Activated B cell treated with CpG ODN at 0.5 μM for 24 hours (primary cell): ENCODE measurements around the gene KLHL8. TPM values are rescaled to one million over a fixed set of nuclear protein-coding genes. Genes with fewer than 3 reads are reported as not detected.

Experiments used
- ATAC-seq: fragments of 200-7000 bp; cut with Tn5 transposase; one replicate; pipeline ENCODE4 v1.10.0; 2021; ENCODE audit warnings: low read depth, mild to moderate bottlenecking, moderate library complexity
- CTCF ChIA-PET: fragments of 350-600 bp; sonication (Branson Sonifier 250); formaldehyde crosslinking; loops from one replicate; lab custom pipeline; 2021; ENCODE audit warnings: antibody characterized with exemption; lab: Charles Lee
- POLR2A ChIA-PET: fragments of 350-600 bp; sonication (Branson Sonifier 250); formaldehyde crosslinking; loops from one replicate; lab custom pipeline; 2021; ENCODE audit warnings: antibody characterized with exemption; lab: Charles Lee
- DNase-seq: peaks from one replicate; pipeline ENCODE4 v3.0.0; 2022
- H3K27ac Mint-ChIP-seq: one replicate; pipeline ENCODE4 v1.8.0; 2020; ENCODE audit warnings: mixed read lengths
- H3K27me3 Mint-ChIP-seq: one replicate; pipeline ENCODE4 v1.8.0; 2021; ENCODE audit warnings: mixed read lengths
- H3K36me3 Mint-ChIP-seq: one replicate; pipeline ENCODE4 v1.8.0; 2021; ENCODE audit warnings: low read depth, mixed read lengths
- H3K4me1 Mint-ChIP-seq: one replicate; pipeline ENCODE4 v1.8.0; 2021; ENCODE audit warnings: mixed read lengths
- H3K4me3 Mint-ChIP-seq: one replicate; pipeline ENCODE4 v1.8.0; 2020; ENCODE audit warnings: mild to moderate bottlenecking, mixed read lengths
- H3K9me3 Mint-ChIP-seq: one replicate; pipeline ENCODE4 v1.8.0; 2020; ENCODE audit warnings: mixed read lengths
- intact Hi-C: fragments of 100-400 bp; cut with micrococcal nuclease; formaldehyde crosslinking; loops from one replicate; pipeline ENCODE4 v1.15.1; 2024
- total RNA-seq: library from RNA; stranded (reverse); gene quantifications from 2 replicates; pipeline ENCODE4 v1.2.3, GENCODE V29; 2022
- TF ChIP-seq, protein P1 (sequence below): fragments of 200-600 bp; IDR thresholded peaks from one replicate; pipeline ENCODE4 v1.8.0; 2022; ENCODE audit warnings: antibody characterized with exemption, mild to moderate bottlenecking

The KLHL8 gene
- total RNA-seq, 1 donor from 2014 or later, result 12.6 TPM

DNA sequence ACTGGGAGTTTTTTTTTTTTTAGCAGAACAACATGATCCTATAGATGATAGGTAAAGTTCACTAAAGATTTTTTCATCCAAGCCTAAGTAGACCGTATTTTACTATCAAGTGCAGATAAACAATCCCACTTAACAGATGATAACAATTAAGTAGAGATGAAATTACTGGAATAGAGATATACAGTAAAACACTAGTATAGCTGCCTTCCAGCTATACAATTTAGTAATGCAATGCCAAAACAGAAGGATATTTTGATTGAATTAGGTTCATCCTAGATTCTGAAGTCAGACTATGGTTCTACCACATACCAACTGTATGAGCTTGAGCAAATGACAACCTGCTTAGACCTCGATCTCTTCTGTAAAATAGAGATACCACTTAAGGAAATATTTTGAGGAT, 24.3 kb downstream of the KLHL8 start:
- H3K9me3 Mint-ChIP-seq, result no peaks in the 10 kb centered on the region
- H3K27ac Mint-ChIP-seq, result no peak overlapping the region
- H3K27me3 Mint-ChIP-seq, result no peaks in the 10 kb centered on the region
- TF ChIP-seq, protein P1, sequence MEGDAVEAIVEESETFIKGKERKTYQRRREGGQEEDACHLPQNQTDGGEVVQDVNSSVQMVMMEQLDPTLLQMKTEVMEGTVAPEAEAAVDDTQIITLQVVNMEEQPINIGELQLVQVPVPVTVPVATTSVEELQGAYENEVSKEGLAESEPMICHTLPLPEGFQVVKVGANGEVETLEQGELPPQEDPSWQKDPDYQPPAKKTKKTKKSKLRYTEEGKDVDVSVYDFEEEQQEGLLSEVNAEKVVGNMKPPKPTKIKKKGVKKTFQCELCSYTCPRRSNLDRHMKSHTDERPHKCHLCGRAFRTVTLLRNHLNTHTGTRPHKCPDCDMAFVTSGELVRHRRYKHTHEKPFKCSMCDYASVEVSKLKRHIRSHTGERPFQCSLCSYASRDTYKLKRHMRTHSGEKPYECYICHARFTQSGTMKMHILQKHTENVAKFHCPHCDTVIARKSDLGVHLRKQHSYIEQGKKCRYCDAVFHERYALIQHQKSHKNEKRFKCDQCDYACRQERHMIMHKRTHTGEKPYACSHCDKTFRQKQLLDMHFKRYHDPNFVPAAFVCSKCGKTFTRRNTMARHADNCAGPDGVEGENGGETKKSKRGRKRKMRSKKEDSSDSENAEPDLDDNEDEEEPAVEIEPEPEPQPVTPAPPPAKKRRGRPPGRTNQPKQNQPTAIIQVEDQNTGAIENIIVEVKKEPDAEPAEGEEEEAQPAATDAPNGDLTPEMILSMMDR, result no peak
- intact Hi-C loops, result loop anchor here (2.0 kb wide), 1 partner anchor 15 kb away; no protein-coding TSS in a partner anchor
- peaks cover 13% of the 10 kb centered on the region for H3K4me1 Mint-ChIP-seq
- ATAC-seq, result no peak
- no peak for DNase-seq
- H3K4me3 Mint-ChIP-seq, result no peak overlapping the region
- ChIA-PET POLR2A (no interaction called here), CTCF (interaction anchor here (1.2 kb wide), 1 partner anchor 105 kb away, joined by 3 read pairs; no protein-coding TSS in a partner anchor)
- H3K36me3 Mint-ChIP-seq, result peaks cover 6% of the 10 kb centered on the region

DNA sequence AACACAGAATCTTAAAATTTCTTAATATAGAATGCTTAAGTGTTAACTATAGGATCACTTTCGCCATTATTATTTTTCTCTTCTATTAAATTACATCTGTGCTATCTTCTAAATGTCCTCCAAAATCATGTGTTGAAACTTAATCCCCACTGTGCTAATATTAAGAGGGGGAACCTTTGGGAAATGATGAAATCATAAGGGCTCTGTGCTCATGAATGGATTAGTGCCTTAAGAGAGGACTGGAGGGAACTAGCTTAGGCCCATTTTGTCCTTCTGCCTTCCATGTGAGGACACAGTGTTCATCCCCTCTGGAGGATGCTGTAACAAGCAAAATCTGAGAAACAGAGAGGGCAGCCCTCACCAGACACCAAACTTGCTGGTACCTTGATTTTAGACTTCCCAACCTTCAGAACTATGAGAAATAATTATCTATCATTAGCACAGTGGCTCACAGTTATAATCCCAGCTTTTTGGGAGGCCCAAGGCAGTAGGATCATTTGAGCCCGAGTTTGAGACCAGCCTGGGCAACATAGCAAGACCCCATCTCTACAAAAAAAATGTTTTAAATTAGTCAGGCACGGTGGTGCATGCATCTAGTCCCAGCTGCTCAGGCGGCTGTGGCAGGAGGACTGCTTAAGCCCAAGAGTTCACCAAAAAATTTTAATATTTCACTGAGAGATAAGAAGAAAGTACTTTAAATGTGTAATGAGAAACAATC, 26.3 kb downstream of the KLHL8 start:
- Mint-ChIP-seq H3K27me3 (no peaks in the 10 kb centered on the region), H3K9me3 (no peaks in the 10 kb centered on the region), H3K4me1 (peaks cover 11% of the 10 kb centered on the region), H3K4me3 (no peak overlapping the region), H3K27ac (no peak overlapping the region), H3K36me3 (peaks cover 6% of the 10 kb centered on the region)
- ATAC-seq, result no peak
- TF ChIP-seq, protein P1, result no peak
- intact Hi-C loops, result loop anchor here (5.0 kb wide), 1 partner anchor 42 kb away; no protein-coding TSS in a partner anchor
- no peak for DNase-seq
- POLR2A ChIA-PET, result no interaction called here
- CTCF ChIA-PET, result no interaction called here

DNA sequence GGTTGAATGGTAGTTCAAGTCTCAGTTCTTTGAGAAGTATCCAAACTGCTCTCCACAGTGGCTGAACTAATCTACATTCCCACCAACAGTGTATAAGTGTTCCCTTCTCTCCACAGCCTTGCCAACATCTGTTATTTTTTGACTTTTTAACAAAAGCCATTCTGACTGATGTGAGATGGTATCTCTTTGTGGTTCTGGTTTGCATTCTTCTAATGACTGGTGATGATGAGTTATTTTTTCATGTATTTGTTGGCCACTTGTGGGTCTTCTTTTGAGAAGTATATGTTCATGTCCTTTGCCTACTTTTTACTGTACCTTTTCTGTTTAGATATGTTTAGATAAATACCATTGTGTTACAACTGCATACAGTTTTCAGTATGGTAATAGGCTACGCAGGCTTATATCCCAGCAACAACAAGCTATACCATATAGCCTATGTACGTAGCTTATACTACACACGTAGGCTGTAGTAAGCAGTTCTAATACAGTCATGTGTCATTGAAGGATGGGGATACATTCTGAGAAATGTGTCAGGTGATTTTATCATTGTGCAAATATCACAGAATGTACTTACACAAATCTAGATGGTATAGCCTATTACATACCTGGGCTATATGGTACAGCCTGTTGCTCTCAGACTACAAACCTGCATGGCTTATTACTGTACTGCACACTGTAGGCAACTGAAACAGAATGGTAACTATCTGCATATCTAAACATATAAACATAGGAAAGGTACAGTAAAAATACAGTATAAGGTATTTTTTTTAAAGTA, 28.1 kb downstream of the KLHL8 start:
- CTCF ChIA-PET, result no interaction called here
- DNase-seq (no peak), ATAC-seq (no peak)
- POLR2A ChIA-PET, result no interaction called here
- intact Hi-C loops, result loop anchor here (5.0 kb wide), 1 partner anchor 40 kb away; no protein-coding TSS in a partner anchor
- Mint-ChIP-seq H3K27ac (no peak overlapping the region), H3K4me3 (no peak overlapping the region), H3K9me3 (no peaks in the 10 kb centered on the region), H3K4me1 (peaks cover 3% of the 10 kb centered on the region), H3K27me3 (no peaks in the 10 kb centered on the region), H3K36me3 (peaks cover 6% of the 10 kb centered on the region)
- TF ChIP-seq, protein P1, result no peak

DNA sequence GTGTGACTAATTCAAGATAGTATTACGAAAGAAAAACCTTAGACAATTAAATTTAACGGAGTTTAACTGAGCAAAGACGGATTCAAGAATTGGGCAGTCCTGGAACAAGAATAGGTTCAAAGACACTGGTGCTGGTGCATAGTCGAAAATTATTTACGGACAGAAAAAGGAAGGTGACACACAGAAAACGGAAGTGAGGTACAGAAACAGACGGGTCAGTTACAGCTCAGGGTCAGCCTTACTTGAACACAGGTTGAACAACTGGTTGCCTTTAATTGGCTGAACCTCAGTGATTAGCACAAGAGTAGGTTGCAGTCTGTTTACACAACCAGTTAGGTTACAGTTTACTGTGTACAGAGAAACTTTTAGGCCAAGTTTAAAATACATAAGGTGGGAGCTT, 31.5 kb downstream of the KLHL8 start:
- no peaks in the 10 kb centered on the region for H3K4me1 Mint-ChIP-seq
- no peak for ATAC-seq
- no peaks in the 10 kb centered on the region for H3K9me3 Mint-ChIP-seq
- no peak for DNase-seq
- intact Hi-C loops, result no loop called here
- H3K36me3 Mint-ChIP-seq, result peaks cover 3% of the 10 kb centered on the region
- TF ChIP-seq, protein P1, result no peak
- H3K4me3 Mint-ChIP-seq, result no peak overlapping the region
- no peak overlapping the region for H3K27ac Mint-ChIP-seq
- POLR2A ChIA-PET, result no interaction called here
- CTCF ChIA-PET, result no interaction called here
- H3K27me3 Mint-ChIP-seq, result no peaks in the 10 kb centered on the region

DNA sequence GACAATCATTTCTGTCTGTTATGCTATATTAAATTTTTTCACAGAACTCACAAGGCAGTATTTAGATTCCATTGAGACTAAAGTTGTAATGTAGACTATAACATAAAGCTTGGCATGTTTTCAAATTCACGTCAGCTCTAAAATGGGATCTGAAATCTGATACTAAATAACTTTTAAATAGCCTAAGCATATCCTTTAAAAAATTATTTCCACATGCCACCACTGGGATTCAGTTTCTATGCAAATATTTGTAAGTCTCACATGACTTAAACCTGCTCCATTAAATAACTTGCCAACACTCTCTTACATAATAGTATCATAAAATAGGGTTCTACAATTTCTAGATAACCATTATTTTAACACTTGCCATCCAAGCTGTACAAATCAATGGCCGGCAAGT, 32.4 kb downstream of the KLHL8 start:
- H3K36me3 Mint-ChIP-seq, result peaks cover 3% of the 10 kb centered on the region
- no peaks in the 10 kb centered on the region for H3K9me3 Mint-ChIP-seq
- no peak for DNase-seq
- H3K27me3 Mint-ChIP-seq, result no peaks in the 10 kb centered on the region
- ChIA-PET POLR2A (no interaction called here), CTCF (interaction anchor here (0.9 kb wide), 1 partner anchor 31 kb away, joined by 3 read pairs; no protein-coding TSS in a partner anchor)
- H3K27ac Mint-ChIP-seq, result no peak overlapping the region
- intact Hi-C loops, result no loop called here
- ATAC-seq, result no peak
- H3K4me3 Mint-ChIP-seq, result no peak overlapping the region
- no peaks in the 10 kb centered on the region for H3K4me1 Mint-ChIP-seq
- TF ChIP-seq, protein P1, result no peak
